ENCODE data around the gene NRGN.

The NRGN gene

GRCh38 chr11:124788521-124788920 lies 48.8 kb downstream of the NRGN start:
- no peak for DNase-seq (ENCODE audit: low read depth in 2 of 2)

DNA sequence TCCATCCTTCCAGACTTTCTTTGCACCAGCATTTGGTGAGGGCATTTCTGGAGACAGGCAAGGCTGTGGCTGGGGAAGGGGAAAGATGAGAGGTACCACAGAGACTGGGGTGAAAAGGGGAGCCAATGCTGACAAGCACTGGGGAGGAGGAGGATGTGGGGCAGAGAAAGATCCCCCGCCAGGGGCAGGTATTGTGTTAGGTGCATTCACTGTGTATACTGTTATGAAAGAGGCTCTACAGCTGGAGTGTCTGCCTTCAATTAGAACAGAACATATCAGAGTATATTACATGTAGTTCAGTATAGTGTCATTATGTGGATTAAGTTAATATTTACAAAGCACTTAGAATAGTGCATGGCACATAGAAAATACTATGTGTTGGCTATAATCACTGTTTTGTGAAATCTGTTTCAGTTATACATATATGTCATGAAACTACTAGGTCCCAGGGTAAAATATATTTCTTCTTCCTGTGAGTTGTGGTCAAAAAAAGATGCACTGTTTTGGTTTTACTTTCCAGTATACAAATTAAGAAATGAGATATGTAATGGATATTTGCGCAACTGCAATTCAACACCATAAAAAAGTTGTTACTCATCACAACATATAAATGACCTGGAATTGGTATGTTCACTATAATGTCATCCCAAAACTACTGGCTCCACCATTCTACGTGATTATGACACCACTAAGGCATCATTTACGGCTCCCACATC lies 52.0 kb downstream of the NRGN start:
- no peak for DNase-seq (ENCODE audit: low read depth in 2 of 2)

DNA sequence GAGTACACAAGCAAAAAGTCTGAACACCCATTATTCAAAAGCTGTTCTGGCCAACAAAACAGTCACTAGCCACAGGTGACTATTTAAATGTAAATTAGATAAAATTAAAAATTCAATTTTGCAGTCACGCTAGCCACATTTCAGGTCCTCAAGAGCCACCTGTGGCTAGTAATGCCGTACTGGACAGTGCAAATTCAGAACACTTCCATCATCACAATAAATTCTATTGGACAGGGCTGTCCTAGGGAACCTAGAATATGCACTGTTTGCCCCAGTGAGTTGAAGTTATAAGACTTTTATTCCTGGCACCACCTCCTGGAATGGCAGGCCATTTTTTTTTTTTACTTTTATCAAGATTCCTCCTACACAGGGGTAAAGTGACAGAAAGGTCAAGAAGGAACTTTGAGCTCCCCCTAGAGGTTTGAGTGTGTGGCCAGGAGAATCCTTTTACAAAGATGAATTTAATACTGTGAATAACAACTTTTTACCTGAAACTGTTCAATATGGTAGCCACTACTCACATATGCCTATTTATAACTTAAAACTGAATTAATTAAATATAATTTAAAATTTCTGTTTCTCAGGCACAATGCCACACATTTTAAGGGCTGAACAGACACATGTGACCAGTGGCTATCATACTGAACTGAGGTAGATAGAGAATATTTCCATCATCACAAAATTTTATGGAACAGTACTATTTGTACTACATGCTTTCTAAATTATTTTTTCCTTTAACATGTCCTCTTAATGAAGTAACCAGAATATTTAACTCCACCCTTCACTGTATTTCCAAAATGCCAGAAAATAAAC lies 53.9 kb downstream of the NRGN start:
- no peak for DNase-seq (ENCODE audit: low read depth in 2 of 2)

DNA sequence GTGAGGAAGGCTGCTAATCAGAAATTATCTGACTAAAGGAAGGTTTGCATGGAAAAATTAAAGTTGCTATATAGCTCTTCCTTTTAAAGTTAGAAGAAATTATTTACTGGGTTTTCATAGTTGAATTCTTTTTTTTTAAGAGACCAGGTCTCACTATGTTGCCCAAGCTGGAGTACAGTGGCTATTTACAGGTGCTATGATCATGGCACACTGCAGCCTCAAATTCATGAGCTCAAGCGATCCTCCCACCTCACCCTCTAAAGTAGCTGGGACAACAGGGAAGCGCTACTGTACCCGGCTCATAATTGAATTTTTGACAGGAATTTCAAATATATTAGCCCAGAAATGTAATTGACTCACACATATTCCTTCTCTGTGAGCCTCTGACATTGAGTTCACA lies 56.6 kb downstream of the NRGN start:
- no peak for DNase-seq (ENCODE audit: low read depth in 2 of 2)
